LNCaP clone FGC (cell line): ENCODE measurements around the gene HCN1.

ENCODE experiments used
- DNase-seq: peaks from one replicate; pipeline ENCODE4 v3.0.0-alpha.2; 2011; ENCODE audit warnings: low read depth
- H3K4me3 ChIP-seq: 2 replicates; pipeline ENCODE4 v1.5.1; 2011; ENCODE audit warnings: mild to moderate bottlenecking, low read depth, low read length, control low read depth
- TF ChIP-seq, protein P1 (sequence below): IDR thresholded peaks from 2 replicates; pipeline ENCODE4 v1.5.1; 2012; ENCODE audit warnings: mild to moderate bottlenecking; ENCODE audit not compliant: control insufficient read depth, insufficient read depth; ENCODE audit errors: extremely low read depth

The HCN1 gene

DNA sequence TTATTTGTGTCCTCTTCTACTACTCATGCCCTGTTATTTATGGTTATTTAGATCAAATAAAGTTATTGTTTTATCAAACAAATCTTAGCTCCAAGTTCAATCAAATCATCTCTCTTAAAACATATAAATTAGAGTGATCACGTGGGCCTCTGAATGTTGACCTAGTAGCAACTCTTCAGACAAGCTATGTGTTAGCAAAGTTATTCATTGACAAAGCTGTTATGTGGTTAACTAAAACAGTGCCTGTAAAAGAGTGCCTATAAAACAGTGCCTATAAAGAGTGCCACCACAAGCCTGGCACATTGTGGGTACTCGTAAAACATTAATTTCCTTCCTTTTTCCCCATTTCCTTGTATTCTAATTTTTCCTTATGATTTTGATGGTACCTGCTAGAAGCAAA is 421.9 kb downstream of the HCN1 start:
- peak; percentile 35 for DNase-seq
- TF ChIP-seq, protein P1, sequence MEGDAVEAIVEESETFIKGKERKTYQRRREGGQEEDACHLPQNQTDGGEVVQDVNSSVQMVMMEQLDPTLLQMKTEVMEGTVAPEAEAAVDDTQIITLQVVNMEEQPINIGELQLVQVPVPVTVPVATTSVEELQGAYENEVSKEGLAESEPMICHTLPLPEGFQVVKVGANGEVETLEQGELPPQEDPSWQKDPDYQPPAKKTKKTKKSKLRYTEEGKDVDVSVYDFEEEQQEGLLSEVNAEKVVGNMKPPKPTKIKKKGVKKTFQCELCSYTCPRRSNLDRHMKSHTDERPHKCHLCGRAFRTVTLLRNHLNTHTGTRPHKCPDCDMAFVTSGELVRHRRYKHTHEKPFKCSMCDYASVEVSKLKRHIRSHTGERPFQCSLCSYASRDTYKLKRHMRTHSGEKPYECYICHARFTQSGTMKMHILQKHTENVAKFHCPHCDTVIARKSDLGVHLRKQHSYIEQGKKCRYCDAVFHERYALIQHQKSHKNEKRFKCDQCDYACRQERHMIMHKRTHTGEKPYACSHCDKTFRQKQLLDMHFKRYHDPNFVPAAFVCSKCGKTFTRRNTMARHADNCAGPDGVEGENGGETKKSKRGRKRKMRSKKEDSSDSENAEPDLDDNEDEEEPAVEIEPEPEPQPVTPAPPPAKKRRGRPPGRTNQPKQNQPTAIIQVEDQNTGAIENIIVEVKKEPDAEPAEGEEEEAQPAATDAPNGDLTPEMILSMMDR = no peak
- no peak overlapping the region for H3K4me3 ChIP-seq

DNA sequence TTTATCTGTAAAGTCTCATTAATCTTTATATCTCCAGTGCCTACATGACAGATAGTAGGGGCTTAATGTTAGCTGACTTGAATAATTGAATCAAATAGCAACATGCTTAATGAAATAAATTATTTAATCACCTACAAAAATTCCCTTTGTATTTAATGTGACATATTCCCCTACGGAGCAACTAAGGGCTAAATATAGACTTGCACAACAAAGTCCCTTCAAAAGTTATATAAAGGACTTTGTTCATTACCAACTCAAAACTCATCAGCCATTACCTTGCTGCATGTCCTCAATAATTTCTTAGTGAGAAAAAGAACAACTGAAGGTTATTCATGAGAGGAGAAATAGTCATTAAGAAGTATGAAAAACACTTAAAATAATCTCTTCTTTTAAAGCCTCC is 424.6 kb downstream of the HCN1 start:
- no peak overlapping the region for H3K4me3 ChIP-seq
- DNase-seq = no peak
- TF ChIP-seq, protein P1 = no peak

DNA sequence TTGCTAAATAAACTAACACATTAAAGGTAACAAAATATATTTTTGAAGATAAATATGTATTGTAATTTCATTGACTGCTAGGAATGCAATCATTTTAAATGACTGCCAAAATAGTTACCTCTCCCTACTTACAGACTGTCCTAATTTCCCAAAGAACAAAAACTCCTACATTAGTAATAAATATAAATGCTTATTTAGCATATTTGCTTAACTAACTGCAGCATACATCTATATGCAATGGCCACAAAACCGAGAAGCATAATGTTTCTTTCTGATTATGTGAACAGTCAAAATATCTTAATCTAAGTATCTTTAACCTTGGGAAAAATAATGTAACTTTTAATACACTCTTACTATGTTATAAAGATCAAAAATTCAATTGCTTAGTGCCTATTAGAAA is 431.7 kb downstream of the HCN1 start:
- H3K4me3 ChIP-seq = no peak overlapping the region
- DNase-seq = no peak
- TF ChIP-seq, protein P1 = no peak

DNA sequence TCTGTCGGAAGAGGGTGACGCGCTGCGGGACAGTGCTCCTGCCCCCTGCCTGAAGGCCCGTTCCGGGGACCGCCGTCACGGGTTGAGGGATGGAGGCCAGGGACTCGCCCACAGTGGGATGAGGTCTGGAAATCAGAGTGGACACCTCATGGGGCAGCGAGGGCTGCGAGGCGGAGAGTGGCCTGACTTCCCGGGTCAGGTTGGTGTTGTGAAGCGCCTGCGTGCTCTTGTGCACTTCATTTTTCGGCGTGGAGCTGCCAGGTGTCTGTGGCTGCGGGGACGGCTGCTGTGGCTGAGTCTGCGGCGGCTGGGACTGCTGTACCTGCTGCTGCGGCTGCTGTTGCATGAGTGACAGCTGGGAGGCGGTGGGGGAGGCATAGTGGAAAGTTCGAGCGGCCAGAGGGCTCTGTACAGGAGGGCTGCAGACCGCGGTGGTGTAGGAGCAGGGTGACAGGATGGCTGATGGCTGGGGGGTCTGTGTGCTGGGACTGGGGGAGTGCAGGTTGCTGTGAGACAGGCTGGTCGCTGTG is 434.1 kb downstream of the HCN1 start:
- no peak for DNase-seq
- H3K4me3 ChIP-seq = no peak overlapping the region
- TF ChIP-seq, protein P1 = no peak

DNA sequence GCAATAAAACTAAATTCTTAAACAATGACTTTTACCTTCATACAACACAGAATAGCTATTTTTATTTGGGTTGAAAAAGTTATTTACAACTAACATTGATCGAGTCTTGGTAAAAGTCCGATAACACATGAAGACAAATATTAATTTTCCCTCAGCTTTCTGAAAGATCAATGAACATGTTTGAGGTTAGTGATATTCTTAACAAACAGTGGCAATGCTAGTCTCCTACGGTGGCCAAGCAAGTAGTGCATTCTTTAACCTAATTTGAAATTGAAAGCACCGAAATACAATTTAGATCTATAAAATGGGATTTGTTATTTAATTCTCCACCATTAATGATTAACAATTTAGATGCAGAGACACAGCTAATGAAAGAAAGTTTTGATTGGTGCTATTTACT is 435.1 kb downstream of the HCN1 start:
- DNase-seq = no peak
- no peak overlapping the region for H3K4me3 ChIP-seq
- TF ChIP-seq, protein P1 = no peak

DNA sequence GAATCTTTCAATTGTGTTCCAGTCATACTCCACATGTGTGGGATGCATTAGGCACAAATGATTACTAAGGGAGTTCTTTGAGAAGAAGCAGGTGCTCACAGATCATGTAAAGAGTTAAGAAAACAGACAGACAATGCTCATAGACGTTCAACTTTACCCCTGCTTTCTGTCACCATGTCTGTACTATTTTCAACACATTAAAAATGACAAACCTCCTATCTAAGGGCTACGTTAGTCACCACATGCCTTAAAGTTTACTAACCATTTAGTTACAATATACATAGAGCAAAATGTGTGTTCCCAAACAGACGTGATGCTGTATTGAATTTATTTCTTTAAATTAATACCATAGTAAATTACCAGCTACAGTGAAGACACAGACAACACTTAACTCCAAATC is 435.9 kb downstream of the HCN1 start:
- DNase-seq = no peak
- no peak overlapping the region for H3K4me3 ChIP-seq
- TF ChIP-seq, protein P1 = no peak

DNA sequence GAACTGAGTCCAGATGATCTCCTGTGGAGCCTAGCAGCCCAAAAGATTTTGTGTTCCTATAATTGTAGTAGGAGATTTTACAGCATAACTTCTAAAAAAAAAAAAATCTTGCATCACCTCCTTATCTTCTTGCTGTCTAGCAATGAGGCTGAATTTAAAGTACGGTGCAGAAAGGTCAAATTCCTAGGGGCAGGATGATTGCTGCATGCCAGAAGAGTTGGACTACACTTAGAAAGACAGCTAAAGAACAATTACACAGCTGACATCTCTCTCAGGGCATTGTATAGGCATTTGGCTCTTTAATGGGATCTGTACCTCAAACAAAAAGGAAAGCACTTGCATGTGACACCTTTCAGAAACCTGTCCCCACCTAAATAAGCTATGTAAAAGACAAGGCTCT is 443.2 kb downstream of the HCN1 start:
- TF ChIP-seq, protein P1 = no peak
- H3K4me3 ChIP-seq = no peak overlapping the region
- DNase-seq = no peak
